HepG2 (cell line): ENCODE results near the gene TEKT3. TPM values are rescaled to one million over a fixed set of nuclear protein-coding genes. Genes with fewer than 3 reads are reported as not detected.

Source experiments
- ATAD3A ChIP-seq: sonication (generic); formaldehyde crosslinking; IDR thresholded peaks from 2 replicates; pipeline ENCODE4 v1.4.0; 2020; ENCODE audit warnings: missing genetic modification reagents
- CC2D1A ChIP-seq: sonication (generic); formaldehyde crosslinking; IDR thresholded peaks from 2 replicates; pipeline ENCODE4 v1.8.1; 2023; ENCODE audit warnings: mild to moderate bottlenecking, missing genetic modification reagents
- CHD4 ChIP-seq: fragments of 200-600 bp; sonication (generic); IDR thresholded peaks from 2 replicates; pipeline ENCODE4 v1.7.0; 2017; ENCODE audit warnings: mild to moderate bottlenecking, low read length, borderline replicate concordance
- FOXA3 ChIP-seq: IDR thresholded peaks from 2 replicates; pipeline ENCODE4 v1.6.1; 2016; ENCODE audit warnings: missing genetic modification reagents, missing compliant biosample characterization
- GPN1 ChIP-seq: sonication (generic); formaldehyde crosslinking; IDR thresholded peaks from 2 replicates; pipeline ENCODE4 v1.5.1; 2020; ENCODE audit warnings: missing genetic modification reagents, borderline replicate concordance
- GZF1 ChIP-seq: sonication (generic); formaldehyde crosslinking; IDR thresholded peaks from 2 replicates; pipeline ENCODE4 v1.5.1; 2020; ENCODE audit warnings: mild to moderate bottlenecking, missing genetic modification reagents
- HNRNPLL ChIP-seq: fragments of 200-400 bp; formaldehyde crosslinking; IDR thresholded peaks from 2 replicates; pipeline ENCODE4 v1.6.1; 2017; ENCODE audit warnings: mild to moderate bottlenecking, low read depth, low read length; ENCODE audit not compliant: poor library complexity, severe bottlenecking
- NFE2L2 ChIP-seq: fragments of 150-350 bp; IDR thresholded peaks from 2 replicates; pipeline ENCODE4 v1.6.1; 2014; ENCODE audit warnings: low read length
- POLR2G ChIP-seq: fragments of 200-400 bp; formaldehyde crosslinking; IDR thresholded peaks from 2 replicates; pipeline ENCODE4 v1.6.1; 2018; ENCODE audit warnings: mild to moderate bottlenecking, low read depth, low read length, moderate library complexity
- RFX5 ChIP-seq: IDR thresholded peaks from 2 replicates; pipeline ENCODE4 v1.6.1; 2011; ENCODE audit warnings: low read depth, low read length, improper control_type of control experiment
- SIX4 ChIP-seq: sonication (generic); formaldehyde crosslinking; IDR thresholded peaks from 2 replicates; pipeline ENCODE4 v1.4.0; 2020; ENCODE audit warnings: missing genetic modification reagents
- ZFP36 ChIP-seq: fragments of 150-350 bp; IDR thresholded peaks from 2 replicates; pipeline ENCODE4 v1.6.1; 2018; ENCODE audit warnings: borderline replicate concordance, low read length, low read depth; ENCODE audit not compliant: partially characterized antibody
- ZFP41 ChIP-seq: sonication (generic); formaldehyde crosslinking; IDR thresholded peaks from 2 replicates; pipeline ENCODE4 v1.4.0; 2020; ENCODE audit warnings: mild to moderate bottlenecking, missing genetic modification reagents, borderline replicate concordance
- ZFYVE20 ChIP-seq: sonication (generic); formaldehyde crosslinking; IDR thresholded peaks from 2 replicates; pipeline ENCODE4 v1.8.0; 2023; ENCODE audit warnings: low read depth, mild to moderate bottlenecking, moderate library complexity, missing genetic modification reagents, borderline replicate concordance
- ZNF546 ChIP-seq: sonication (generic); formaldehyde crosslinking; conservative IDR thresholded peaks from 2 replicates; pipeline ENCODE4 v1.8.1; 2023; ENCODE audit warnings: mild to moderate bottlenecking, missing genetic modification reagents
- ZNF598 ChIP-seq: sonication (generic); formaldehyde crosslinking; IDR thresholded peaks from 2 replicates; pipeline ENCODE4 v1.5.1; 2020; ENCODE audit warnings: mild to moderate bottlenecking, missing genetic modification reagents, borderline replicate concordance
- ZNF652 ChIP-seq: IDR thresholded peaks from 2 replicates; pipeline ENCODE4 v1.6.1; 2016; ENCODE audit warnings: low read depth, borderline replicate concordance
- ZNF777 ChIP-seq: sonication (generic); formaldehyde crosslinking; IDR thresholded peaks from 2 replicates; pipeline ENCODE4 v1.4.0; 2020; ENCODE audit warnings: missing genetic modification reagents
- ZNF839 ChIP-seq: sonication (generic); formaldehyde crosslinking; IDR thresholded peaks from 2 replicates; pipeline ENCODE4 v1.4.0; 2020; ENCODE audit warnings: missing genetic modification reagents, mild to moderate bottlenecking, borderline replicate concordance
- polyA plus RNA-seq, 8 experiments: library from polyadenylated mRNA; depleted of rRNA in 3 of 8; stranded (reverse) in 7 of 8; unstranded in 1 of 8; fragments of >200 nt; fragmentation: Illumina TruSeq in 4 of 8; extraction: Trizol in 4 of 8; gene quantifications; 2 replicates each; pipeline versions ENCODE4 v1.2.1 to v1.2.3, GENCODE V29; 2011 to 2016; ENCODE audit warnings: low read depth in 4 of 8, missing spikeins in 1 of 8, mixed read lengths in 1 of 8; ENCODE audit not compliant: insufficient read depth in 1 of 8
- total RNA-seq, 5 experiments: library from RNA; depleted of rRNA; stranded (reverse); fragments of >200 nt; fragmentation: Illumina TruSeq; extraction: Trizol; gene quantifications; 2 replicates each; pipeline ENCODE4 v1.2.3, GENCODE V29; 2016; ENCODE audit warnings: low read depth in 1 of 5
- TF ChIP-seq, protein P1 (sequence below): sonication (generic); formaldehyde crosslinking; IDR thresholded peaks from 2 replicates; pipeline ENCODE4 v1.8.0; 2022; ENCODE audit warnings: low read depth, missing genetic modification reagents
- TF ChIP-seq, protein P2 (sequence below): IDR thresholded peaks from 2 replicates; pipeline ENCODE4 v1.4.0; 2020; ENCODE audit warnings: mild to moderate bottlenecking, missing genetic modification reagents
- TF ChIP-seq, protein P3 (sequence below): sonication (generic); formaldehyde crosslinking; IDR thresholded peaks from 2 replicates; pipeline ENCODE4 v1.4.0; 2020; ENCODE audit warnings: mild to moderate bottlenecking, missing genetic modification reagents, borderline replicate concordance

The TEKT3 gene
- total and polyA plus RNA-seq, 2 of the 13 experiments (the other 11 are each of a cell fraction or from before 2014, with no cell fraction given) = 0.58 to 0.82 TPM

DNA sequence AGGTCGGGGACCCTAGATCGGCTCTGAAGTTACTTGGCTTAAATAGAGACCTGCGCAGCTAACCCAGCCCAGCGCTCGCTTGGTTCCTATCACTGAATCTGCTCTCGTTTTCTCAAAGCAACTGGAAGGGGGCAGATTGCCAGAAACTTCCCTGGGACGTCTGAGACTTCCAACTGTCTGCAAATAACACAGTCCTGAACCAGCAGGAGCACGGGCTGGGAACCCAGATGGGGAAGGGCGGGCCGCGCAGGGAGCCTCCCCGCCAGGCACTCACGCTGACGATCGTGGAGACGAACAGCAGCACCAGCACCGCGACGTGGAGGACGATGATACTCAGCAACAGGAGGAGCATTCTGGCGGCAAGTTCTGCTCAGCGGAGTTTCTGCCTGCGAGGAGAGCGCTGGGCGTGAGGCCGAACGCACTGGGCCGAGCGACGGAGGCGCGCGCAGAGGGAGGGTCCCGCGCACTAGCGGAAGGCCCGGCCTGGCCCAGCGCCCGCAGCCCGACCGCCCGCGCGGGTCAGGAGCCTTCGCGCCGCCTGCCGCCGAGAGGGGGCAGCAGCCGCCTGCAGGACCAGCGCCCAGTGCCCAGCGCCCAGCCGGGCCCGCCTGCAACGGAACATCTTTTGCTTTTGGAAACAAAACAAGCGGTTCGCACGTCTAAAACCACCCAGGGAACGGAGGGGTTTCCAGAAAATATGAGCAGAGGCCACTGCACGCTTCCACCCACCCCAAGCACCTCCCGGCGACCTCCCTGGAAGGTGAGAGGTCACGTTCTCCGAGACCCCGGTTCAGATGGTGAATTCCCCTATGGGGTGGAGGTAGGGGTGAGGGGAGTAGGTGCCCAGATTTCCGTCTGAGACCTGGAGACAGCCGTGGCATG, 80.8 kb downstream of the TEKT3 start (continued):
- TF ChIP-seq, protein P1, sequence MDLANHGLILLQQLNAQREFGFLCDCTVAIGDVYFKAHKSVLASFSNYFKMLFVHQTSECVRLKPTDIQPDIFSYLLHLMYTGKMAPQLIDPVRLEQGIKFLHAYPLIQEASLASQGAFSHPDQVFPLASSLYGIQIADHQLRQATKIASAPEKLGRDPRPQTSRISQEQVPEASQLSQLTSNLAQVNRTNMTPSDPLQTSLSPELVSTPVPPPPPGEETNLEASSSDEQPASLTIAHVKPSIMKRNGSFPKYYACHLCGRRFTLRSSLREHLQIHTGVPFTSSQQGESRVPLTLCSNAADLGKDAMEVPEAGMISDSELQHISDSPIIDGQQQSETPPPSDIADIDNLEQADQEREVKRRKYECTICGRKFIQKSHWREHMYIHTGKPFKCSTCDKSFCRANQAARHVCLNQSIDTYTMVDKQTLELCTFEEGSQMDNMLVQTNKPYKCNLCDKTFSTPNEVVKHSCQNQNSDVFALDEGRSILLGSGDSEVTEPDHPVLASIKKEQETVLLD (CRISPR knock-in tag) = no peak
- no peak for TF ChIP-seq FOXA3 (CRISPR knock-in tag)
- TF ChIP-seq ZFYVE20 (CRISPR knock-in tag) = 0 out of 2 replicates have a peak, but pooled peaks have one; percentile 58
- peak; percentile 45; the same call in 1 of the 2 replicates for TF ChIP-seq POLR2G
- TF ChIP-seq CC2D1A (CRISPR knock-in tag) = no peak
- TF ChIP-seq GZF1 (CRISPR knock-in tag) = no peak
- peak; percentile 82 for TF ChIP-seq ZNF777 (CRISPR knock-in tag)
- TF ChIP-seq ZNF839 (CRISPR knock-in tag) = no peak
- TF ChIP-seq SIX4 (CRISPR knock-in tag) = no peak
- TF ChIP-seq ZNF652 (CRISPR knock-in tag) = no peak
- TF ChIP-seq, protein P2, sequence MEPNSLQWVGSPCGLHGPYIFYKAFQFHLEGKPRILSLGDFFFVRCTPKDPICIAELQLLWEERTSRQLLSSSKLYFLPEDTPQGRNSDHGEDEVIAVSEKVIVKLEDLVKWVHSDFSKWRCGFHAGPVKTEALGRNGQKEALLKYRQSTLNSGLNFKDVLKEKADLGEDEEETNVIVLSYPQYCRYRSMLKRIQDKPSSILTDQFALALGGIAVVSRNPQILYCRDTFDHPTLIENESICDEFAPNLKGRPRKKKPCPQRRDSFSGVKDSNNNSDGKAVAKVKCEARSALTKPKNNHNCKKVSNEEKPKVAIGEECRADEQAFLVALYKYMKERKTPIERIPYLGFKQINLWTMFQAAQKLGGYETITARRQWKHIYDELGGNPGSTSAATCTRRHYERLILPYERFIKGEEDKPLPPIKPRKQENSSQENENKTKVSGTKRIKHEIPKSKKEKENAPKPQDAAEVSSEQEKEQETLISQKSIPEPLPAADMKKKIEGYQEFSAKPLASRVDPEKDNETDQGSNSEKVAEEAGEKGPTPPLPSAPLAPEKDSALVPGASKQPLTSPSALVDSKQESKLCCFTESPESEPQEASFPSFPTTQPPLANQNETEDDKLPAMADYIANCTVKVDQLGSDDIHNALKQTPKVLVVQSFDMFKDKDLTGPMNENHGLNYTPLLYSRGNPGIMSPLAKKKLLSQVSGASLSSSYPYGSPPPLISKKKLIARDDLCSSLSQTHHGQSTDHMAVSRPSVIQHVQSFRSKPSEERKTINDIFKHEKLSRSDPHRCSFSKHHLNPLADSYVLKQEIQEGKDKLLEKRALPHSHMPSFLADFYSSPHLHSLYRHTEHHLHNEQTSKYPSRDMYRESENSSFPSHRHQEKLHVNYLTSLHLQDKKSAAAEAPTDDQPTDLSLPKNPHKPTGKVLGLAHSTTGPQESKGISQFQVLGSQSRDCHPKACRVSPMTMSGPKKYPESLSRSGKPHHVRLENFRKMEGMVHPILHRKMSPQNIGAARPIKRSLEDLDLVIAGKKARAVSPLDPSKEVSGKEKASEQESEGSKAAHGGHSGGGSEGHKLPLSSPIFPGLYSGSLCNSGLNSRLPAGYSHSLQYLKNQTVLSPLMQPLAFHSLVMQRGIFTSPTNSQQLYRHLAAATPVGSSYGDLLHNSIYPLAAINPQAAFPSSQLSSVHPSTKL (CRISPR knock-in tag) = peak; percentile 24; the same call in 1 of the 2 replicates
- no peak for TF ChIP-seq ZNF546 (CRISPR knock-in tag)
- no peak for TF ChIP-seq ZFP41 (CRISPR knock-in tag)
- TF ChIP-seq, protein P3, sequence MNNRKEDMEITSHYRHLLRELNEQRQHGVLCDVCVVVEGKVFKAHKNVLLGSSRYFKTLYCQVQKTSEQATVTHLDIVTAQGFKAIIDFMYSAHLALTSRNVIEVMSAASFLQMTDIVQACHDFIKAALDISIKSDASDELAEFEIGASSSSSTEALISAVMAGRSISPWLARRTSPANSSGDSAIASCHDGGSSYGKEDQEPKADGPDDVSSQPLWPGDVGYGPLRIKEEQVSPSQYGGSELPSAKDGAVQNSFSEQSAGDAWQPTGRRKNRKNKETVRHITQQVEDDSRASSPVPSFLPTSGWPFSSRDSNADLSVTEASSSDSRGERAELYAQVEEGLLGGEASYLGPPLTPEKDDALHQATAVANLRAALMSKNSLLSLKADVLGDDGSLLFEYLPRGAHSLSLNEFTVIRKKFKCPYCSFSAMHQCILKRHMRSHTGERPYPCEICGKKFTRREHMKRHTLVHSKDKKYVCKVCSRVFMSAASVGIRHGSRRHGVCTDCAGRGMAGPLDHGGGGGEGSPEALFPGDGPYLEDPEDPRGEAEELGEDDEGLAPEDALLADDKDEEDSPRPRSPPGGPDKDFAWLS = no peak
- no peak for TF ChIP-seq NFE2L2
- no peak for TF ChIP-seq CHD4
- TF ChIP-seq RFX5 = no peak
- TF ChIP-seq GPN1 (CRISPR knock-in tag) = no peak
- no peak for TF ChIP-seq ATAD3A (CRISPR knock-in tag)
- TF ChIP-seq ZFP36 = no peak
- TF ChIP-seq HNRNPLL = peak; percentile 77
- no peak for TF ChIP-seq ZNF598 (CRISPR knock-in tag)
